GM19372 (cell line): Measurements from ENCODE around the gene DIAPH1.

Experiments
- ATAC-seq: cut with Tn5 transposase; IDR thresholded peaks from one replicate; pipeline ENCODE4 v1.9.1; 2021; ENCODE audit warnings: mild to moderate bottlenecking, low read depth, moderate library complexity; ENCODE audit not compliant: unreplicated experiment

Gene DIAPH1

DNA sequence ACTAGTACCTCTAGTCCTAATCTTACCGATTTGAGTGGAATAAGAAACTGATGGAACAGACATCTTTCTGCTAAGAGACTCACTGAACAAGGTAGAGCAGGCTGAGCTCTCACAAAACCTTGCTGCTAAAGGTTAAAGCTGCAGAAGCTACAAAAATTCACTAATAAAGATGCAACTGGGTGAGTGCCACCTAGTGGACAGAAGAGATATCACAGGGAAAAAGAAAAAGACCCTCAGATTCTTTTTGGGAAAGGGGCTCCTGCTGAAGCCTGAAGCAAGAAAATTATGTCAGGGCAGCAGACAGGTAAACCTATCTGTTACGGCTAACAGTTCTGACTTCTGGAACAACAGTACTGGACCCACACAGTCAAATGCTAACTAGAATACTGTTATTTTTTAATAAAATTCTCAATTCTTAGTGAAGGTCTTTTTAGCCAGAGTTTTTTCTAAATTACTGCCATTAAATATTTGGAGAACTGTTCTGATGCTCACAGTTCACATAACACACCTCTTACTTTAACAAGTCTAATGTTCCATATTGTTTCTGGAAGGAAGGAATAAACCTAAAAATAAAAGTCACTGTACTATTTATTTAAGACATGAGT, 51.2 kb downstream of the DIAPH1 start:
- ATAC-seq: no peak

- ATAC-seq: no peak
Observed at GRCh38 chr5:141565826-141566570, 52.8 kb downstream of the DIAPH1 start.

DNA sequence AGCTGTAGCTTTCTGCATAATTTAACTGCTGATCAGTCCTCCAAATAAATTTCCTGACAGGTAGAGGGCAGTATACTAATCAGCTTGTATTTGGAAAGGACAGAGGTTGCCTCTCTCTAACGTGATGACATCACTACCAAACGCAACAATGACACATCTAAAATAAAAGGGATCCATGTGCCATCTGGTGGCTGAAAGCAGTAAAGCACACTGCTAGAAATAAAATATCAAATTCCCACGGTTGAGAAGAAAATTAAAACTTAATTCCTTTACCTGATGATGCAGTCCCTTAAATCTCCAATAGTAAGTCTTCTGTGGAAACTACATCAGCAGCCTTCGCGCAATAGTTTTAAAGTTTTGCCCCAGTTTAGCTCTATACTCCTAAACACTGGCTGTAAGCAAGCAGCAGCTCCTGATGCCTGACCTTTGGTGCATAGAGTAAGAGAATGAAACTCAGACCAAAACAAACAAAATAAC, 54.5 kb downstream of the DIAPH1 start:
- peak; percentile 96 for ATAC-seq

GRCh38 chr5:141560725-141561483, 57.9 kb downstream of the DIAPH1 start:
- ATAC-seq: no peak

DNA sequence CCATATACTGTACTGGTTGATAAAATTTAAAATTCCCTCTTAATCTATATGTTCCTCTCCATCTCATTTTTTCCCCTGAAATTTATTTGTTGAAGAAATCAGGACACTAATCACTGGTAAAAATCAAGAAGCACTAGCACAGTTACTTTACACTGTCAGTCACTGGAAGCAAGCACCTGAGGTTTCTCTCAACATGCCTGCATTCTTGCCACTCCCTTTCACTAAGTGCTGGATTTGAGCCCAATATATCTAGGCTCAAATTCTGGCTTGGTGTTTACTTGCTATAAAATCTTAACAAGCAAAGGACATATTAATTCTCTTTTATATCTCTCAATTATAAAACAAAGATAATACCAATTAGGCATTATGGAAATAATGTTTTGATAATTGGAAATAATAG, 58.6 kb downstream of the DIAPH1 start:
- no peak for ATAC-seq

- no peak for ATAC-seq
Observed at GRCh38 chr5:141559461-141559860, 59.3 kb downstream of the DIAPH1 start.

GRCh38 chr5:141558150-141558549, 60.6 kb downstream of the DIAPH1 start:
- ATAC-seq: no peak

DNA sequence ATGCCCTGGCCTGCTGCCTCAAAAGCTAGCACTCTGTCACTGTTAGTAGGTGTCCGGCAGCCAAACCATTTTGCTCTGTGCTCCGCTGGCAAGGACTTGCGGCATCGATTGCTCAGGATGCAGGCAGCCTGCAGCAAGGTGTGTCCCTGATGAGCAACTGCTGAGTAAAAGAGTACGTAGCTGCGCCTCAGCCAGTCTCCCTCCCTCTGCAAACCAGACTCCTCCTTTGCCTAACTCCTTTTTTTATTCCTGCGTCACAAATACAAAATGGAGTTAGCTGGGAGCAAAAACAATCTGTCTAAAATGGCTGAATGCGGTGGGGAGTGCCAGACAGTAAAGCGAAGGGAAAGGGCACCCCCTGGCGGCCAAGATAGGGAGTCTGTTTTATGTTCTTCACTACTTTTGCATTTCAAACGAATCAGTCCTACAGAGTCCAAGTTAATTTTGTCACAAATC, 61.1 kb downstream of the DIAPH1 start:
- ATAC-seq: no peak

GRCh38 chr5:141547921-141548320, 70.9 kb downstream of the DIAPH1 start:
- ATAC-seq: no peak

DNA sequence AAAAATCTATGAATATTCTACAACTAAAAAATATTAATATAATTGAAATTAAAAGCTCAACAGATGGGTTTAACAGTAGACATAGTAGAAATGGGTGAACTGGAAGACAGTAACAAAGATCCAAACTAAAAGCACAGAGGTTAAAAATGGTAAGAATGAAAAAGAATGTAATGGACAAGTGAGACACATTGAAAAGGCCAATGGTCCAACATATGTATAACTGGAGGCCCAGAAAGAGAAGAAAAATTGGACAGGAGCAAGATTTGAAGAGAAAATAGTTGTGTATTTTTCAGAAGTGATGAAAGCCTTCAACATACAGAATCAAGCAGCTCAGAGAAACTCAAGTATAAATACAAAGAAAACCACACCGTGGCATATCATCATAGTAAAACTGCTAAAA, 71.3 kb downstream of the DIAPH1 start:
- ATAC-seq: no peak

DNA sequence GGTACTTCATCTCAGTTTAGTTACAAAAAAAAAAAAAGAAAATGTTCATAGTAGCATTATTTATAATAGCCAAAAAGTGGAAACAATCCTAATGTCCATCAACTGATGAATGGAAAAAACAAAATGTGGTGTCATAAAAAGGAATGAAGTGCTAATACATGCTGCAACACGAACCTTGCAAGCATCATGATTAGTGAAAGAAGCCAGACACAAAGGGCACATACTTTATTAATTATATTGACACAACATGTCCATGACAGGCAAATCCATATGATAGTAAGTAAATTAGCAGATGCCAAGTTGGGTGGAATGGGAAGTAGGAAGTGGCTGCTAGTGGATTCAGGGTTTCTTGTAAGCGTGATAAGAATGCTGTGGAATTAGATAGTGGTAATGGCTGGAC, 75.7 kb downstream of the DIAPH1 start:
- ATAC-seq: no peak

- no peak for ATAC-seq
Observed at GRCh38 chr5:141534492-141535213, 84.1 kb downstream of the DIAPH1 start.

GRCh38 chr5:141533897-141534296, 84.9 kb downstream of the DIAPH1 start:
- no peak for ATAC-seq

DNA sequence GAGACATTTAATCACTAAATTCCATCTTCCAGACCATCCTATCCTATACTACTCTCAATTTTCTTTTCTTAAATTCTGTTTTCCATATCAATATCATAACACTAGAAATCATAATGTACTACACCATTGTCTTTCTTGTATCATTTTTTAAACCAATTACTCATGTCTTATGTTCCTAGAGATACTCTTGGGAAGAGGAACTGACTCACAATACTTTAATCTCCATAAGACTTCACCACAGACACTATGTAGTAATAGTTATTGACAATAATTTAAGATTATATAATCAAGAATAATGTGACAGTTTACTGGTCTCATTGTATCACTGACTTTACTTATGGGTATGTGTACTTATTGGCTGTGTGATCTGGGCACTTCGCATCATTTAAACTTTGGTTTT, 86.1 kb downstream of the DIAPH1 start:
- ATAC-seq: no peak

DNA sequence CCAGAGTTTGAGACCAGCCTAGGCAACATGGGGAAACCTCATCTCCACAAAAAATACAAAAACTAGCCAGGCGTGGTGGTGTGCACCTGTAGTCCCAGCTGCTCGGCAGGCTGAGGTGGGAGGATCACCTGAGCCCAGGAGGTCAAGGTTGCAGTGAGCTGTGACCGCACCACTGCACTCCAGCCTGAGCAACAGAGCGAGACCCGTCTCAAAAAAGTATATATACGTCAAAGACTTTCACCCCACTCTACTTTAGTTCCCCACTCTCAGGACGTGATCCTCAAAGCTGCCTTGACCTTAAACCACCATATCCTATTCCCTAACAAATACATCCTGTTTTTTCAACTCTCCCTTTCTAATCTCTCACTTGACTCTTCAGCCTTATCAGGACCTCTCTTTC, 88.9 kb downstream of the DIAPH1 start:
- ATAC-seq: no peak

GRCh38 chr5:141529002-141529401, 89.8 kb downstream of the DIAPH1 start:
- no peak for ATAC-seq

- ATAC-seq: no peak
Observed at GRCh38 chr5:141528291-141528984, 90.4 kb downstream of the DIAPH1 start.

DNA sequence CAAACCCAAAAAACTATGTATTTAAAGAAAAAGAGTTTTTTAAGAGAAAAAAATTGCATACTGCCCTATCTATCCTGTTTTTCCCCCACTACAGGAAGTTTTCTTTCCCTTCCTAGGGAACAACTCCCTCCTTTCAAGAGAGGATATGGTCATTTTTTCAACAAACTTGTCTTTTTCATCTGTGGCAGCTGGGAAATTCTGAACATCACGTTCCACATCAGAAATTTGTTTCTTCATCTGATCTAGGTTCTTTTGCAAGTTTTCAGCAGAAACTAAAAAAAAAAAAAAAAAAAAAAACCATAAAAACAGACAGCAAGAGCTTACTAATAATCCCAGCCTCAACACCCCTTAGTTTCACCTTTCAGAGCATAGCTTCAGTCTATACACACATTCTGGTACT, 91.4 kb downstream of the DIAPH1 start:
- ATAC-seq: no peak

DNA sequence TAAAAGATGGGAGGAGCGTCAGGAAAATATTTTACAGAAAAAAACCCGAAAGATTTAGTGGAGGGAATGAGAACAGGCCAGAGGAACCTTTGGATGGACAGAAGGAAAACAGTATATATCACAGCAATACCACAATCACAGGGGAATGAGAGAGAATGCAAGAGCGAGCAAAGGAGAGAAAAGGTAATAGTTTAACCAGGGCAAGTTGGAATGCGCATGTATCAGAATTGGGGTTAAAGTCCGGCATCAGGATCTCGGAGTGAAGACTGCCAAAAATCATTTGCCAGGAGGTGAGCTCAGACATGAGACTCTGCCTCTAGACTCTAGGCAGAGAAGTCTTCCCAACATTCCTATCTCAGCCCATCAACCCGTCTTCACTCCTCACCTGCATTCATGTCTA, 93.1 kb downstream of the DIAPH1 start:
- no peak for ATAC-seq
